GM10266 (cell line): ENCODE results near the gene DQX1.
"Not testable (repeated sequence)": the region's sequence is repeated elsewhere in the genome, so short reads cannot be mapped to it uniquely, and the experiment has no call there.

Experiments used
- DNase-seq: peaks from one replicate; pipeline ENCODE4 v3.0.0; 2012; ENCODE audit errors: extremely low spot score
- CTCF ChIP-seq: IDR thresholded peaks from 2 replicates; pipeline ENCODE4 v1.5.1; 2012; ENCODE audit warnings: mild to moderate bottlenecking, low read depth; ENCODE audit not compliant: control insufficient read depth, insufficient read depth; ENCODE audit errors: missing control alignments

DQX1 gene

GRCh38 chr2:74472945-74473258 is 53.1 kb downstream of the DQX1 start:
- TF ChIP-seq CTCF = no peak
- DNase-seq = no peak

- peak; percentile 83 for DNase-seq
- TF ChIP-seq CTCF = no peak
These were observed 53.7 kb downstream of the DQX1 start, which contains the start of gene MRPL53 for GRCh38 chr2:74472086-74472944. Gene MRPL53, minus strand, starts transcription at chr2:74472680. Its CDS starts 20 bp downstream, at chr2:74472660.

- no peak for DNase-seq
- no peak for TF ChIP-seq CTCF
These were observed 54.5 kb downstream of the DQX1 start for GRCh38 chr2:74471332-74472065.

DNA sequence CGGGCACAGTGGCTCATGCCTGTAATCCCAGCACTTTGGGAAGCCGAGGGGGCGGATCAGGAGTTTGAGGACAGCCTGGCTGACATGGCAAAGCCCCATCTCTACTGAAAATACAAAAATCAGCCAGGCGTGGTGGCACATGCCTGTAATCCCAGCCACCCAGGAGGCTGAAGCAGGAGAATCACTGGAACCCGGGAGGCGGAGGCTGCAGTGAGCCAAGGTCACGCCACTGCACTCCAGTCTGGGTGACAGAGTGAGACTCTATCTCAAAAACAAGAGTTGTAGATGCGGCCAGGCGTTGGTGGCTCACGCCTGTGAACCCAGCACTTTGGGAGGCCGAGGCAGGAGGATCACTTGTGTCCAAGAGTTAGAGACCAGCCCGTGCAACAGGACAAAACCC is 55.3 kb downstream of the DQX1 start:
- DNase-seq = not testable (repeated sequence)
